HL-60/S4 (cell line): ENCODE results near the gene PLEKHB2.
"Not testable (repeated sequence)": the region's sequence is repeated elsewhere in the genome, so short reads cannot be mapped to it uniquely, and the experiment has no call there.

Experiments
- in situ Hi-C: fragments of 300-500 bp; cut with MboI; formaldehyde crosslinking; loops from 2 replicates; pipeline ENCODE4 v1.14.3; 2022; ENCODE audit warnings: low sequenced_read_pairs

PLEKHB2 gene

GRCh38 chr2:131093696-131094462, 11.3 kb upstream of the PLEKHB2 start:
- in situ Hi-C loops: no loop called here

GRCh38 chr2:131094463-131095281, 10.5 kb upstream of the PLEKHB2 start:
- in situ Hi-C loops: no loop called here

DNA sequence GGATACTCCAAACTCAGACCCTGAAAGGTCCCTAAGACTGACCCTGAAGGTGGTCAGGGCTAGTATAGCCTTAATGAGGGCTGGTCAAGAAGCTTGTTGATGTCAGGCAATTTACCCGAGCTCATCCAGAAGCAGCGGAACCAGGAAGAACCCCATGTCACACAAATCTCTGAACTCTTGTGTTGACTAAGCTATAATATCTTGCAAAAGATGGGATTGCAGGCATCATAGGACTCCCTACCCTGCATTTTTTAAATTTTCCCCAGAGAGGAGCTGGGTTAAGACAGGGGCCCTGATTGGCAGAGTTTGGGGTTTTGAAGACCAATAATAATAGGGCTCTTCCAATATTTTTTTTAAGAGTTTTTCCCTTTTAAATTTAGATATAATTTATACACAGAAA, 2.0 kb upstream of the PLEKHB2 start:
- in situ Hi-C loops: no loop called here

DNA sequence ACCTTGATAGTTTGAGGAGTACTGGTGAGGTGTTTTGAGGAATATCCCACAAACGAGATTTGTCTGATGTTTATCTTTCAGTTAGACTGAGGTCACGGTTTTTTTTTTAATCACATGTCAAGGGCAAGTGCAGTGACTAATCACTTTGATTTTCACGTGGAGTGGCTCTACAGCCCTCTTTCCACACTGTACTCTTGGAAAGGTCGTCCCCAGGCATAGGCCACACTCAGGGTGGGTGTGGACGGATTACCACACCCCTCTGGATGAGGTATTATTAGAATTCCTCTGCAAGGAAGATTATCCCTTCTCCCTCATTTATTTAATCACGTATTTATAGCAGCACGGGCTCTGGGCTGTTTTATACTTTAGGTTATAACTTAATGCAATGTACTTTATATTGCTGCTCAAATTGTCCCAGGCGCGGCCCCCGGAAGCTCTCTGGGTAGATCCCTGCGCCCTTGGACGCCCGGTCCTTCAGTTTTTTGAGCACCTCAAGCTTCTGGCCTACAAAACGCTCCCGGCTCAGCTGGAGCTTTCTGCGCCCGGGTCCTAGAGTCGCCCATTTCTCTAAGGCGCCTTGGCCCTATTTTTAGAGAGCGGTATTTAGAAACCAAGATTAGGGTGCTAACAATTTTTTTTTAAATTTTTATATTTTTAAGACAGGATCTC, 515 bp upstream of the PLEKHB2 start:
- in situ Hi-C loops: no loop called here

- in situ Hi-C loops: no loop called here
Measured at GRCh38 chr2:131105950-131106801, 1.0 kb downstream of the PLEKHB2 start.

DNA sequence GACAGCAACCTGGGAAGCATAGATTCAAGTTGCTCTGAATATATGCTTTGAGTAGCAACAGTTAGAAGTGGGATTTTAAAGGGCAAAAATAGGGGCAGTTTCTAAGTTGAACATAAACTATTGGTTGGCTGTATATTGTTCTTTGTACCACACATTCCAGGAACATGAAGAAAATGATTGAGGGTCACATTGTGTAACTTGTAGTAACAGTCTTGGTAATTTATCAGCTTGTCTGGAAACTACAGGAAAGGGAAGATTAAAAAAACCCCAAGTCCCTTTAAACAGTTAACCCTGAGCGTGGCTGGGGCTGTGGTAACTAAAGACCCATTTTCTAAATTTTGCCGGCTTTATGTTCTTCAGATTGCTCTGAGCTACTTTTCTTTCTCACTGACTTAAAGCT, 7.4 kb downstream of the PLEKHB2 start:
- in situ Hi-C loops: no loop called here

DNA sequence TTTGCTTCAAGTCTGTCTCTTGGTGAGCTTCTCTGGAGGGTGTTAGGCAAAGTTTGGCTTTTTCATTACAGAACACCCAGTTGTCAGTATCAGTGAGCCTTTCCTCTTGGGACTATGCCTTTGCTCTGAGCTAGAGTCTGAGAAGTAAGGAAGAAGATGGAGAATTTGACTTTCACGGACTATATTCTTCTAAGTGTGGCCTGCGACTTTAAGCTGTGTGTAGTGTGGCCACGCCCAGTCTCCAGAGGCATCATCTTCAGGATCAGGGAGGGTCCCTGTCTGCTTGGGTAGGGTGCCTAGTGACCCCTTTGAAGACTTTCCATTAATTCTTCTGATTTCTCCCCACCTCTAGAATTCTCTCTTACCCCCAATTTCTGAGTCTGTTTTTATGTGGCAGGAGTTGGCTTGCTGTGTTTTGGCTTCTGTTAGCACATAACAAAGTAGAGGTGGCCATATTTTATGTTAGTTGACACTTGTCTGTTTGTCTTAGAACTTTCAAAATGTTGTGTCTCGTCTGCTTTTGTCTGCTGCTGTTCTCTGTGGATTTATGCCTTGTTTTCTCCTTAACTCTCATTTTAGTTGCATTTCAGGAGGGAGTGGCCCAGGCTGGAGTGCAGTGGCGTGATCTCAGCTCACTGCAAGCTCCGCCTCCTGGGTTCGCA, 8.6 kb downstream of the PLEKHB2 start:
- in situ Hi-C loops: no loop called here

DNA sequence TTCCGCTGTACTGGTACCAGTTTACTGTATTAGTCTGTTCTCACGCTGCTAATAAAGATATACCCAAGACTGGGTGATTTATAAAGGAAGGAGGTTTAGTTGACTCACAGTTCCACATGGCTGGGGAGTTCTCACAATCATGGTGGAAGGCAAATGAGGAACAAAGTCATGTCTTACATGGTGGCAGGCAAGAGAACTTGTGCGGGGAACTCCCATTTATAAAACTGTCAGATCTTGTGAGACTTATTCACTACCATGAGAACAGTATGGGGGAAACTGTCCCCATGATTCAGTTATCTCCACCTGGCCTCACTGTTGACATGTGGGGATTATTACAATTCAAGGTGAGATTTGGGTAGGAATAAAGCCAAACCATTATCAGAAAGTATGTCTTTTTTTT, 9.8 kb downstream of the PLEKHB2 start:
- in situ Hi-C loops: not testable (repeated sequence)

DNA sequence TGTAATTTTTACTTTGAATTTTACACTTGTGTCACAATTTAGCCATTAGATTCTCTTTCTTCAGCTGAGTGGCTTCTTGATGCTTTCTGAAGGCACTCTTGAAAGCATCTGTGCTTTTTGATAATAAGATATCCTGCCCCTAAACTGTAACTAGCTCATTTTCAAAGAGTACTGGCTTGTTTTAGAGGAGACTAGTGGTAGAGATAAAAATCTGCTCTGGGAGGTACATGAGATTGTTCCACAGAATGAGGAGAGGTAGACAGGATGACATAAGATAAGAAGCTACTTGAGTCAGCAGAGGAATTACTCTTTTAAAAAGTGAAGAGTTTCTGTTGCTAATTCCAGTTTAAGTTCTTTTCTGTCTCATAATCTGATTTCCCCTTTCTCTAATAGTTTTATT, 10.6 kb downstream of the PLEKHB2 start:
- in situ Hi-C loops: no loop called here

GRCh38 chr2:131120815-131121317, 15.7 kb downstream of the PLEKHB2 start:
- in situ Hi-C loops: no loop called here

DNA sequence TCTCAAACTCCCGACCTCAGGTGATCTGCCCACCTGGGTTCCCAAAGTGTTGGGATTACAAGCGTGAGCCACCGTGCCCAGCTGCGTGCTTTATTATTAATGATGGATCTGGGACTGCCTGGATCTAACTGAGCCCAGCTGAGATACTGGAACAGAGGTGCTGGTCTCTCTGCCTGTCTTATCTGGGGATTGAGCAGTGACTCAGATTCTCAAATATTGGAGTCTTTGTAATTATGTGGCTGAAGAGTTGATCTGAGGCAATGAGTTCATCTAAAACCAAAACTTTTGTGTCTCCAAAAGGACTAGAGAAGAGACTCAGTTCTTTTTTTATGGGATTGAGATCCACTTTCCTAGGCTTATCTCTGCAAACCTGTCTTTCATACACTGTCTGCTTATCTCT, 16.3 kb downstream of the PLEKHB2 start:
- in situ Hi-C loops: no loop called here

DNA sequence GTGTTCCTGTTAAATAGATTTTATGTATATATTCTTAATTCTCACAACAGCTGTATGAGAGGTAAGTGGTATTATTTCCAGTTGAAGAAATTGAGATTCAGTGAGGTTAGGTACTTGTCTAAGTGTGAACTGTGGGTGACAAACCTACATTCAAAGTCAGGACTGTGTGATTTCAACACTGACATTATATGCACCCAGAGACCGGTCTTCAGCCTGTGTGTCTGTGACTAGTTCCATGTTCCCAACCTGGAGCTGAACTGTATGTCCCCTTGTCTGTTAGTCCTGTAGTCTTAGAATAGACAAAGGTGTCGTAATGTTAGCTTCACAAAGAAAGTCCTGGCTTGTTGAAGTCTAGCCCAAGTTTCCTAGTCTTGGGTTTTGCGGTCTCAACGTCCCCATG, 17.4 kb downstream of the PLEKHB2 start:
- in situ Hi-C loops: no loop called here

GRCh38 chr2:131123192-131123591, 18.1 kb downstream of the PLEKHB2 start:
- in situ Hi-C loops: no loop called here

GRCh38 chr2:131125195-131125757, 20.1 kb downstream of the PLEKHB2 start:
- in situ Hi-C loops: no loop called here

DNA sequence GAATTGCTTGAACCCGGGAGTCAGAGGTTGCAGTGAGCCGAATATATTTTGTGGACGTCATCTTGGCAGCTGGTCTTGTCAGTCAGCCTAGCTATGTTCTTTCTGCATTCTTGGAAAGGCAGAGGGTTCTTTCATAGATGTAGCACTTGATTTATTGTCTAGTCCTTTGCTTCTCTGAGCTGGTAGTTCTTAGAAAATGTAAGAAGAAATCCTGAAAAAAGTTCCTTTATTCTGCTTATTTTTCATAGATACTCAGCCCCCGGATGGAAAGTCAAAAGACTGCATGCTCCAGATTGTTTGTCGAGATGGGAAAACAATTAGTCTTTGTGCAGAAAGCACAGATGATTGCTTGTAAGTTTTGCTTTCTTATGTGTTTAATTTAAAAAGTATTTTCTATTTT, 21.3 kb downstream of the PLEKHB2 start:
- in situ Hi-C loops: no loop called here

DNA sequence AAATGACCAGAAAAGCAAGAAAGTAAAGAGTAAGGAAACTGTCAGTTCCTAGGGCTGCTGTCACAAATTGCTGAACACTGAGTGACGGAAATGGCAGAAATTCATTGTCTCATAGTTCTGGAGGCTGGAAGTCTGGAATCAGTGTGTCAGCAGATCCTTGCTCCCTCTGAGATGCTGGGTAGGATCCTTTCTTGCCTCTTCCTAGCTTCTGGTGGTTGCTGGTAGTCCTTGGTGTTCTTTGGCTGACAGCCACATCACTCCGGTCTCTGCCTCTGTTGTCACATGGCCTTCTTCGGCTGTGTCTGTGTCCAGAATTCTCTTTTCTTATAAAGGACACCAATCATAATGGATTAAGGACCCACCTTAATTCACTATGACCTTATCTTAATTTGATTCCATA, 21.9 kb downstream of the PLEKHB2 start:
- in situ Hi-C loops: no loop called here

DNA sequence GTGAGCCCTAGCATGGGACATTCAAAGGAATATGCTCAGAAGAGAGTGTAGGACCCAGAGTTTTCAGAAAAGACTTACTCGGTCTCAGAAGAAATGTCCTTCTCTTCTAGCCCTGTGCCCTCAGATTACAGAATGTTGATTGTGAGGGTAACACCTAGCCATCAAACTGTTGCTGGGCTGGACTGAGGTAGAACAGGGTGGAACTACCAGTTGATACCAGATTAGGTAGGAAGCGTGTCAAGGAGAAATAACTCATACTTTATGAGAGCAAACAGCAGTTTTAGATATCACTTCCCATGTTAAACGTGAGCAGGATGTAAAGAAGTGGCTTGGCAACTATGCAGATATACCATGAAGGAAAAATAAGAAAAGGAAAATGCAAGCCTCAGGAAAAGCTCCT, 22.8 kb downstream of the PLEKHB2 start:
- in situ Hi-C loops: no loop called here

DNA sequence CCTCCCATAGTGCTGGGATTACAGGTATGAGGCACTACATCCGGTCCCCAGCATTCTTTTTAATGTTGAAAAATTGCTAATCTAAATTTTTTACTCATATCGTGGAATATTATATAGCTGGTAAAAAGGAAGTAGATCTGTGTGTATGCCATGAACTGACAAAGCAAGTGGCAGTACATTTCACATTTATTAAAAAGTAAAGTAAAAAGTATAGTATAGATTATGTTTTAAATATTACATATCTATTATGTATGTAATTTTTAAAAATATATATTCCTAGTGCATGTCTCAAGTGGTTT, 25.1 kb downstream of the PLEKHB2 start:
- in situ Hi-C loops: no loop called here

DNA sequence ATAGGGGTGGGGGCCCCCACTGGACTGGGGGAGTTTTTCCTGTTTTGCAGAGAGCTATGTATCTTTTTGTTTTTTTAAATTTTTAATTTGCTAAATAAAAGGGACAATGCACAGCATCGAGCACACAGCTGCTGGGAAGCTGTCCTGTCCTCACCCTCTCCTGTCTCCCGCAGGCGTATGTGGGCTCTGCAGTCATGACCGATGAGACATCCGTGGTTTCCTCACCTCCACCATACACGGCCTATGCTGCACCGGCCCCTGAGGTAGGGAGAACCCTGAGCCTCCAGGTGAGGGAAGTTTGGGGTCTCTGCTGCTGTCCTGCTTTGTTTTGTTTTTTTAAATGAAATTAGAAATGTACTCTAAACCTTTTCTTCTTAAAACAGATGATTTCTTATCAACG, 27.6 kb downstream of the PLEKHB2 start:
- in situ Hi-C loops: no loop called here

- in situ Hi-C loops: no loop called here
Measured at GRCh38 chr2:131140581-131140980, 35.4 kb downstream of the PLEKHB2 start.
